Measurements from ENCODE around the gene TREML1.

TREML1 gene

DNA sequence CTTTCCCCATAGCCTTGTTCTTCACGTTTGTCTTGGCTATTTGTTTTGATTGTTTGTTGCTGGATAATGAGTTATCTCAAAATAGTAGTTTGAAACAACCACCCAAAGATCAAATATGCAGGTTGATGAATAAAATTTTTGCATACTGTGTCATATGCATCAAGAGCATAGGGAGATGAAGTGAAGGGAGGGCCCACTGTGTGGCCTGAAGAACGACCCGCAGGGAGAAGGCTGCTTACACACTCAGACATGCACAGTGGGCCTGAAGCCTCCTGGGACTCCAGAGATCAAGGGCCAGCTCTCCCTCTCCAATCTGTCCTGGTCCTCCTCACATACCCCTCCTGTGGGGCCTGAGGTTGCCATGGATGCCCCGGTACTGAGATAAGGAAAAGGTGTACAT is 25.0 kb upstream of the TREML1 start:
- H2AFZ ChIP-seq: no peak overlapping the region
- no peaks in the 10 kb centered on the region for H3K9me3 ChIP-seq (ENCODE audit: control insufficient read depth, low read length)
- TF ChIP-seq, protein P1, sequence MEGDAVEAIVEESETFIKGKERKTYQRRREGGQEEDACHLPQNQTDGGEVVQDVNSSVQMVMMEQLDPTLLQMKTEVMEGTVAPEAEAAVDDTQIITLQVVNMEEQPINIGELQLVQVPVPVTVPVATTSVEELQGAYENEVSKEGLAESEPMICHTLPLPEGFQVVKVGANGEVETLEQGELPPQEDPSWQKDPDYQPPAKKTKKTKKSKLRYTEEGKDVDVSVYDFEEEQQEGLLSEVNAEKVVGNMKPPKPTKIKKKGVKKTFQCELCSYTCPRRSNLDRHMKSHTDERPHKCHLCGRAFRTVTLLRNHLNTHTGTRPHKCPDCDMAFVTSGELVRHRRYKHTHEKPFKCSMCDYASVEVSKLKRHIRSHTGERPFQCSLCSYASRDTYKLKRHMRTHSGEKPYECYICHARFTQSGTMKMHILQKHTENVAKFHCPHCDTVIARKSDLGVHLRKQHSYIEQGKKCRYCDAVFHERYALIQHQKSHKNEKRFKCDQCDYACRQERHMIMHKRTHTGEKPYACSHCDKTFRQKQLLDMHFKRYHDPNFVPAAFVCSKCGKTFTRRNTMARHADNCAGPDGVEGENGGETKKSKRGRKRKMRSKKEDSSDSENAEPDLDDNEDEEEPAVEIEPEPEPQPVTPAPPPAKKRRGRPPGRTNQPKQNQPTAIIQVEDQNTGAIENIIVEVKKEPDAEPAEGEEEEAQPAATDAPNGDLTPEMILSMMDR (IDR thresholded peaks at IDR 0.05): no peak
- H3K27ac ChIP-seq: no peak overlapping the region
- H3K4me3 ChIP-seq (ENCODE audit: low read depth, low read length): no peak overlapping the region
- no peaks in the 10 kb centered on the region for H3K27me3 ChIP-seq (ENCODE audit: control insufficient read depth, insufficient read depth, low read length)
- H3K36me3 ChIP-seq (ENCODE audit: control insufficient read depth, insufficient read depth, low read length): no peaks in the 10 kb centered on the region
- no peak overlapping the region for H3K4me2 ChIP-seq (ENCODE audit: low read length)
- no peaks in the 10 kb centered on the region for H3K4me1 ChIP-seq
- H3K9ac ChIP-seq: no peak overlapping the region
- H3K79me2 ChIP-seq: no peaks in the 10 kb centered on the region

GRCh38 chr6:41177695-41178094 is 23.5 kb upstream of the TREML1 start:
- Histone ChIP-seq H3K4me3 (ENCODE audit: low read depth, low read length) (no peak overlapping the region), H3K36me3 (ENCODE audit: control insufficient read depth, insufficient read depth, low read length) (no peaks in the 10 kb centered on the region), H3K4me2 (ENCODE audit: low read length) (no peak overlapping the region), H3K9me3 (ENCODE audit: control insufficient read depth, low read length) (no peaks in the 10 kb centered on the region), H3K4me1 (no peaks in the 10 kb centered on the region), H3K79me2 (no peaks in the 10 kb centered on the region), H3K27me3 (ENCODE audit: control insufficient read depth, insufficient read depth, low read length) (no peaks in the 10 kb centered on the region), H3K27ac (no peak overlapping the region), H2AFZ (no peak overlapping the region), H3K9ac (no peak overlapping the region)
- TF ChIP-seq, protein P1 (IDR thresholded peaks at IDR 0.05): no peak

DNA sequence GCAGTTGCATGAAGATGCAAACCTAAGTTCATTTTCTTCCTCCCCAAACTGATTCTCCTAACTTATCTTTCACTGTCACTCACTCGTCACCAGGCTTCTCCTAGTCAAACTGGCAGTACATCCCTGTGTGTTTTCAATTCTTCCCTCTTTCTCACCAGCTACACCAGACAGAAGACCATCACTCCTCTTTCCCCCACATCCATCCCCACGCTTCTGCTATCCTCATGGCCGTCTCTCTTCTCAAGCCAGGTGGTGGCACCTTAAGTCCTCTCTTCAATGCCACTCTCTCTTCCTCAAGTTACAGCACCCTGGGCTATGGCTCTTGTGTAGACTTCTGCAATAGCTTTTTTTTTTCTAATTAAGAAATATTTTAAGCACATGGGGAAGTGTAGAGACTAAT is 23.1 kb upstream of the TREML1 start:
- no peak overlapping the region for H3K27ac ChIP-seq
- no peaks in the 10 kb centered on the region for H3K79me2 ChIP-seq
- no peaks in the 10 kb centered on the region for H3K9me3 ChIP-seq (ENCODE audit: control insufficient read depth, low read length)
- H3K4me1 ChIP-seq: no peaks in the 10 kb centered on the region
- H3K9ac ChIP-seq: no peak overlapping the region
- no peak overlapping the region for H2AFZ ChIP-seq
- no peaks in the 10 kb centered on the region for H3K27me3 ChIP-seq (ENCODE audit: control insufficient read depth, insufficient read depth, low read length)
- H3K36me3 ChIP-seq (ENCODE audit: control insufficient read depth, insufficient read depth, low read length): no peaks in the 10 kb centered on the region
- TF ChIP-seq, protein P1 (IDR thresholded peaks at IDR 0.05): no peak
- H3K4me2 ChIP-seq (ENCODE audit: low read length): no peak overlapping the region
- H3K4me3 ChIP-seq (ENCODE audit: low read depth, low read length): no peak overlapping the region

DNA sequence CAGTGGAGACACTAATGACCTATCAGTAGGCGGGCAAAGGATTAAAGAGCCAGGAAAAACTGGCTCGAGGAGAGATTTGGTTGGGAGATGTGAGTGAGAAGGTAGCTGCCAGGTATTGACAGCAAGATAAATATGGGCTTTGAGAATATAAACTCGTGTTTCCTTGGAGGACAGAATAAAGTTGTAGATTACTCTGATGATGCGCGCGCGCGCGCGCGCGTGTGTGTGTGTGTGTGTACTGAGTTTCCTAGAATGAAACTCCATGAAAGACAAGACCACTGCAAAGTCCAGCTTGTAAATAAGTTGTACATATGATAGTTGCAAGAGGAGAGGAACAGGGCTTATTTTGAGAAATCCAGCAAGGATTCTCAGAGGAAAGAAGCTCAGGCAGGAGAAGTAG is 22.0 kb upstream of the TREML1 start:
- no peaks in the 10 kb centered on the region for H3K27me3 ChIP-seq (ENCODE audit: control insufficient read depth, insufficient read depth, low read length)
- H3K4me2 ChIP-seq (ENCODE audit: low read length): no peak overlapping the region
- no peak overlapping the region for H3K9ac ChIP-seq
- TF ChIP-seq, protein P1 (IDR thresholded peaks at IDR 0.05): no peak
- no peaks in the 10 kb centered on the region for H3K79me2 ChIP-seq
- no peak overlapping the region for H2AFZ ChIP-seq
- no peaks in the 10 kb centered on the region for H3K4me1 ChIP-seq
- H3K36me3 ChIP-seq (ENCODE audit: control insufficient read depth, insufficient read depth, low read length): no peaks in the 10 kb centered on the region
- no peak overlapping the region for H3K4me3 ChIP-seq (ENCODE audit: low read depth, low read length)
- no peaks in the 10 kb centered on the region for H3K9me3 ChIP-seq (ENCODE audit: control insufficient read depth, low read length)
- H3K27ac ChIP-seq: no peak overlapping the region

DNA sequence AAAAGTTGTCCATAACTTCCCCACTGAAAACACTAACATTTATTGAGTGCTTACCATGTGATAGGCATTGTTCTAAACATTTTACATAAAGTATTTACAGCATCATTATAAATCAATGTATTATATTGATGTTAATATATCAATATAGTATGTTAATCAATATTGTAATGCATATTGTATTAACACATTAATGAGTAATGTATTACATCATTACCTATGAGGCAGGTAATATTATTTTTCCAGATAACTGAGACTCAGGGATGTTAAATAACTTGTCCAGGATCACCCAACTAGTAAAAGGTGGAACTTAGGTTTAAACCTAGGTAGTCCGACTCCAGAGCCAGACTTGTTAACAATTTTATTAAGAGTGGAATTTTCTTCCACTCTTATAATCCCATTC is 20.9 kb upstream of the TREML1 start:
- Histone ChIP-seq H3K4me3 (ENCODE audit: low read depth, low read length) (no peak overlapping the region), H3K79me2 (no peaks in the 10 kb centered on the region), H3K27ac (no peak overlapping the region), H3K9ac (no peak overlapping the region), H3K36me3 (ENCODE audit: control insufficient read depth, insufficient read depth, low read length) (no peaks in the 10 kb centered on the region), H3K9me3 (ENCODE audit: control insufficient read depth, low read length) (no peaks in the 10 kb centered on the region), H3K27me3 (ENCODE audit: control insufficient read depth, insufficient read depth, low read length) (no peaks in the 10 kb centered on the region), H2AFZ (no peak overlapping the region), H3K4me2 (ENCODE audit: low read length) (no peak overlapping the region), H3K4me1 (no peaks in the 10 kb centered on the region)
- TF ChIP-seq, protein P1 (IDR thresholded peaks at IDR 0.05): no peak

Measured in parathyroid adenoma (tissue), 2 donors.